HEK293T (cell line): ENCODE measurements around the gene NPR3.

Experiments used
- BHLHE40 ChIP-seq: fragments of 450-650 bp; IDR thresholded peaks from 2 replicates; pipeline ENCODE4 v1.6.1; 2016; ENCODE audit warnings: mild to moderate bottlenecking, moderate library complexity, borderline replicate concordance
- CTBP1 ChIP-seq: fragments of 450-650 bp; IDR thresholded peaks from 2 replicates; pipeline ENCODE4 v1.6.1; 2016; ENCODE audit warnings: borderline replicate concordance
- ELF4 ChIP-seq: fragments of 450-650 bp; IDR thresholded peaks from 2 replicates; pipeline ENCODE4 v1.6.1; 2017; ENCODE audit warnings: antibody characterized with exemption
- FOXA1 ChIP-seq: fragments of 450-650 bp; IDR thresholded peaks from 2 replicates; pipeline ENCODE4 v1.6.1; 2016; ENCODE audit warnings: mild to moderate bottlenecking
- FOXK2 ChIP-seq: fragments of 450-650 bp; IDR thresholded peaks from 2 replicates; pipeline ENCODE4 v1.6.1; 2016; ENCODE audit warnings: mild to moderate bottlenecking
- FOXM1 ChIP-seq: fragments of 450-650 bp; IDR thresholded peaks from 2 replicates; pipeline ENCODE4 v1.6.1; 2017; ENCODE audit warnings: mild to moderate bottlenecking, borderline replicate concordance
- HDGF ChIP-seq: fragments of 450-650 bp; IDR thresholded peaks from 2 replicates; pipeline ENCODE4 v1.6.1; 2017; ENCODE audit warnings: antibody characterized with exemption, borderline replicate concordance
- L3MBTL2 ChIP-seq: fragments of 450-650 bp; conservative IDR thresholded peaks from 2 replicates; pipeline ENCODE4 v1.6.1; 2016; ENCODE audit warnings: mild to moderate bottlenecking
- SP1 ChIP-seq: fragments of 450-650 bp; IDR thresholded peaks from 2 replicates; pipeline ENCODE4 v1.6.1; 2017
- ZNF384 ChIP-seq: fragments of 450-650 bp; IDR thresholded peaks from 2 replicates; pipeline ENCODE4 v1.6.1; 2016

- TF ChIP-seq CTBP1 (no peak), HDGF (no peak), SP1 (no peak), FOXM1 (no peak), FOXA1 (no peak), FOXK2 (no peak), BHLHE40 (no peak), ZNF384 (no peak), L3MBTL2 (no peak), ELF4 (no peak)
These were observed 67.3 kb downstream of the NPR3 start for GRCh38 chr5:32778403-32778802.
